Mucosa of stomach (tissue), 1 donor: ENCODE data around the gene OR51F1.
"Not testable (repeated sequence)": the region's sequence is repeated elsewhere in the genome, so short reads cannot be mapped to it uniquely, and the experiment has no call there.

Experiments used
- H3K27me3 ChIP-seq: one replicate; pipeline ENCODE4 v1.7.0; 2013; ENCODE audit warnings: mild to moderate bottlenecking, low read length; ENCODE audit not compliant: control insufficient read depth, insufficient read depth
- H3K36me3 ChIP-seq: one replicate; pipeline ENCODE4 v1.7.0; 2013; ENCODE audit warnings: low read length; ENCODE audit not compliant: control insufficient read depth, insufficient read depth
- H3K4me1 ChIP-seq: one replicate; pipeline ENCODE4 v1.7.0; 2013; ENCODE audit warnings: mild to moderate bottlenecking, low read length; ENCODE audit not compliant: control insufficient read depth, insufficient read depth
- H3K4me3 ChIP-seq: one replicate; pipeline ENCODE4 v1.7.0; 2013; ENCODE audit warnings: low read length
- H3K9ac ChIP-seq: one replicate; pipeline ENCODE4 v1.7.0; 2013; ENCODE audit warnings: mild to moderate bottlenecking, low read length, moderate library complexity
- H3K9me3 ChIP-seq: one replicate; pipeline ENCODE4 v1.7.0; 2013; ENCODE audit warnings: mild to moderate bottlenecking, low read length, moderate library complexity; ENCODE audit not compliant: control insufficient read depth
- donor health status: Pancreatic carcinoma.

The OR51F1 gene

GRCh38 chr11:4748438-4748837 is 21.3 kb downstream of the OR51F1 start:
- no peak overlapping the region for H3K9ac ChIP-seq
- no peaks in the 10 kb centered on the region for H3K9me3 ChIP-seq
- no peaks in the 10 kb centered on the region for H3K36me3 ChIP-seq
- H3K4me1 ChIP-seq, result no peaks in the 10 kb centered on the region
- no peak overlapping the region for H3K4me3 ChIP-seq
- H3K27me3 ChIP-seq, result no peaks in the 10 kb centered on the region

- H3K9me3 ChIP-seq, result no peaks in the 10 kb centered on the region
- no peak overlapping the region for H3K9ac ChIP-seq
- no peaks in the 10 kb centered on the region for H3K4me1 ChIP-seq
- no peak overlapping the region for H3K4me3 ChIP-seq
- H3K27me3 ChIP-seq, result no peaks in the 10 kb centered on the region
- H3K36me3 ChIP-seq, result no peaks in the 10 kb centered on the region
These were observed 29.0 kb downstream of the OR51F1 start for GRCh38 chr11:4740735-4741134.

- no peaks in the 10 kb centered on the region for H3K9me3 ChIP-seq
- no peak overlapping the region for H3K9ac ChIP-seq
- H3K4me3 ChIP-seq, result no peak overlapping the region
- no peaks in the 10 kb centered on the region for H3K36me3 ChIP-seq
- H3K27me3 ChIP-seq, result no peaks in the 10 kb centered on the region
- no peaks in the 10 kb centered on the region for H3K4me1 ChIP-seq
These were observed 42.6 kb downstream of the OR51F1 start for GRCh38 chr11:4727171-4727570.

GRCh38 chr11:4722616-4723534 is 46.9 kb downstream of the OR51F1 start:
- not testable (repeated sequence) for H3K4me3 ChIP-seq, H3K27me3 ChIP-seq, H3K9ac ChIP-seq, H3K9me3 ChIP-seq, H3K36me3 ChIP-seq, H3K4me1 ChIP-seq
